Neuronal stem cell (in vitro differentiated cells): ENCODE measurements around the gene ECHS1.
A peak's percentile ranks its signal among the peaks of the same experiment; 100 is the strongest.

Experiments
- DNase-seq: peaks from one replicate; pipeline ENCODE4 v3.0.0-alpha.2; 2013; ENCODE audit warnings: low spot score
- H2AFZ ChIP-seq: one replicate; pipeline ENCODE4 v1.6.1; 2013; ENCODE audit warnings: mild to moderate bottlenecking, low read length, inconsistent platforms
- H2AK5ac ChIP-seq: 2 replicates; pipeline ENCODE4 v1.6.1; 2013; ENCODE audit warnings: low read depth, mild to moderate bottlenecking, inconsistent platforms, low read length, moderate library complexity, mixed read lengths
- H2BK120ac ChIP-seq: 2 replicates; pipeline ENCODE4 v1.6.1; 2013; ENCODE audit warnings: low read depth, mild to moderate bottlenecking, inconsistent platforms, low read length, moderate library complexity, mixed read lengths
- H2BK12ac ChIP-seq: one replicate; pipeline ENCODE4 v1.6.1; 2013; ENCODE audit warnings: low read length, inconsistent platforms
- H2BK15ac ChIP-seq: 2 replicates; pipeline ENCODE4 v1.6.1; 2013; ENCODE audit warnings: mild to moderate bottlenecking, low read length, inconsistent platforms, mixed read lengths
- H2BK5ac ChIP-seq: one replicate; pipeline ENCODE4 v1.6.1; 2013; ENCODE audit warnings: inconsistent platforms, mild to moderate bottlenecking, low read length, moderate library complexity
- H3K14ac ChIP-seq: one replicate; pipeline ENCODE4 v1.6.1; 2013; ENCODE audit warnings: low read length, inconsistent platforms
- H3K18ac ChIP-seq: 2 replicates; pipeline ENCODE4 v1.6.1; 2013; ENCODE audit warnings: low read length, inconsistent platforms
- H3K23ac ChIP-seq: 2 replicates; pipeline ENCODE4 v1.6.1; 2013; ENCODE audit warnings: low read depth, mild to moderate bottlenecking, mixed read lengths, low read length, inconsistent platforms; ENCODE audit not compliant: poor library complexity
- H3K27ac ChIP-seq: replicated peaks from 3 replicates; pipeline ENCODE4 v1.5.1; 2013; ENCODE audit warnings: low read length, inconsistent platforms
- H3K27me3 ChIP-seq, 3 experiments: 2 replicates each; pipeline ENCODE4 v1.6.1; 2013; ENCODE audit warnings: low read length in 3 of 3, mild to moderate bottlenecking in 2 of 3, inconsistent platforms in 1 of 3, low read depth in 1 of 3, mixed read lengths in 1 of 3, moderate library complexity in 1 of 3; ENCODE audit not compliant: control insufficient read depth in 3 of 3, insufficient read depth in 3 of 3
- H3K36me3 ChIP-seq, 2 donors: replicated peaks in 1 of 2; 2 replicates each; pipeline ENCODE4 v1.6.1; 2013; ENCODE audit warnings: low read length in 2 of 2; ENCODE audit not compliant: control insufficient read depth in 2 of 2, insufficient read depth in 2 of 2
- H3K4ac ChIP-seq: 2 replicates; pipeline ENCODE4 v1.6.1; 2013; ENCODE audit warnings: inconsistent platforms, mild to moderate bottlenecking, low read length, moderate library complexity
- H3K4me1 ChIP-seq, 2 donors: 1 replicate in 1 of 2; 2 replicates in 1 of 2; pipeline ENCODE4 v1.6.1; 2013; ENCODE audit warnings: low read length in 2 of 2, low read depth in 1 of 2; ENCODE audit not compliant: control insufficient read depth in 2 of 2, insufficient read depth in 1 of 2
- H3K4me2 ChIP-seq: one replicate; pipeline ENCODE4 v1.6.1; 2013; ENCODE audit warnings: mild to moderate bottlenecking, low read length, inconsistent platforms; ENCODE audit not compliant: insufficient read depth, poor library complexity, severe bottlenecking
- H3K4me3 ChIP-seq, 2 donors: 2 replicates each; pipeline ENCODE4 v1.5.1; 2013; ENCODE audit warnings: low read length in 2 of 2, mild to moderate bottlenecking in 2 of 2, inconsistent platforms in 1 of 2, moderate library complexity in 1 of 2
- H3K79me1 ChIP-seq: one replicate; pipeline ENCODE4 v1.6.1; 2013; ENCODE audit warnings: low read depth, mild to moderate bottlenecking, inconsistent platforms, low read length, moderate library complexity
- H3K9ac ChIP-seq: one replicate; pipeline ENCODE4 v1.6.1; 2013; ENCODE audit warnings: mild to moderate bottlenecking, low read depth, low read length, inconsistent platforms; ENCODE audit not compliant: poor library complexity
- H3K9me3 ChIP-seq, 2 donors: replicated peaks in 1 of 2; 2 replicates each; pipeline versions ENCODE3 to v1.6.1; 2013; ENCODE audit warnings: low read length in 2 of 2, mild to moderate bottlenecking in 2 of 2, inconsistent platforms in 1 of 2, low read depth in 1 of 2, mixed read lengths in 1 of 2, moderate library complexity in 1 of 2; ENCODE audit not compliant: control insufficient read depth in 2 of 2, insufficient read depth in 1 of 2
- H4K8ac ChIP-seq: one replicate; pipeline ENCODE4 v1.6.1; 2013; ENCODE audit warnings: low read depth, mild to moderate bottlenecking, inconsistent platforms, low read length, moderate library complexity
- H4K91ac ChIP-seq: one replicate; pipeline ENCODE4 v1.6.1; 2013; ENCODE audit warnings: low read length, low read depth, mild to moderate bottlenecking, inconsistent platforms; ENCODE audit not compliant: poor library complexity
- WGBS, 2 donors: extraction: QIAGEN DNeasy Blood & Tissue Kit; methylation state at CpG; one replicate each; pipeline ENCODE4 v1.1.7; 2013; ENCODE audit warnings: missing lambda C conversion rate in 2 of 2, mixed read lengths in 1 of 2; ENCODE audit not compliant: insufficient read length in 2 of 2, insufficient replicate concordance in 1 of 2; ENCODE audit errors: extremely low coverage in 2 of 2; 5-methylcytosine and 5-hydroxymethylcytosine counted together

Gene ECHS1

DNA sequence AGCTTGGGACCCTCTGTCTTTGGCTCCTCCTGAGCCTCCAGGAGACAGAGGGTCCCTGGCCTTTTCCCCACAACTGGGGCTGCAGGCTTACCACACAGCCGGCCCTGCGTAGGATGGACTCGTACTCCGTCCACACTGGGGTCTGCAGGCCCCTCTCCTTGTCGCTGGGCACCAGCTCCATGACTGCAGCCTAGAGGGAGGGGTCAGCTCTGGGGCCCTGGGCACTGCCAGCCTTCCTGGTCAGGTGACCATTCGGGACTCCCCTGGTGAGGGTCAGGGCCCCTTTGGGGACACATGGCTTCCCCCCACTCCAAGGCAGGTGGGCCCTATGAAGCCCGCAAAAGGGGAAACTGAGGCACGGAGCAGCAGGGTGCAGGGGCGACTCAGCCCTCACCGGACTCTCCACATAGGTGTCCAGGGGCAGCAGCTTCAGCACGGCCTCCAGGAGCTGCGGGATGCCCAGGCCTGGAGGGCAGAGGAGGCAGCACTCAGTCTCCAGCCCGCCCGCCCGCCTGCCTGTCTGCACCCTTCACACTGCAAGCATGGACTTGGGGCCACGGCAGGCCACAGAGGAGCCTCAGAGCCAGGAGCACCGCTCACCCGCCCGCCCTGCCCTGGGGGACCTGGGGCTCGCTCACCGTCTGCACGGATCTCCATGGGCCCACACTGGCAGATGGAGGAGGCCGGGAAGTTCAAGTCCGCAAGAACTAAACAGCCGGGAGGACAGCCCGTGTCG lies 16.4 kb downstream of the ECHS1 start:
- no CpG with 5 or more reads among the region's 27 CpGs for WGBS, 2 donors
- no peak for DNase-seq
- no peak overlapping the region for H3K27ac ChIP-seq

DNA sequence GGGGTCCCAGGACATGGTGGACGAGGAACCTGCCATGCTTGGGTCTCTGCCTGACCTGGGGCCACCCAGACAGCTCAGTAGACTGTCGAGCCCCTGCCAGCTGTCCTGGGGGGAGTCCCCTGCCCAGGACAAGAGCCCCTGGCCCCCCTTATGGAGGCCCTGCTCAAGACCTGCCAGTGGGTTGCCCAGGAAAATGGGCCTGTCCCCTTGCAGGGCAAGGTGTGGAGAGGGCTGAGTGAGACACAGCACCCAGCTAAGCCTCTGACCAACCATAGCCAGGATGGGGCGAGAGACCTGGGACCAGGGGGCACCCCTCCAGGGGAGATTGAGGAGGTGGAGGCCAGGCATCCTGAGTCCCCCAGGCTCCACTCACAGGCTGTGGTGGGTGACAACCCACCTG lies 17.2 kb downstream of the ECHS1 start:
- Histone ChIP-seq H3K79me1 (peaks cover 9% of the 10 kb centered on the region), H3K27me3 (peaks cover 0 to 2% (median 0%) of the 10 kb centered on the region in 3 experiments), H2BK120ac (no peak overlapping the region), H4K91ac (no peak overlapping the region), H3K4ac (no peak overlapping the region), H4K8ac (peak overlapping the region; percentile 65), H3K36me3 (peaks cover 0 to 4% of the 10 kb centered on the region in 2 donors), H3K4me1 (peaks cover 0 to 6% of the 10 kb centered on the region in 2 donors), H3K9ac (peak overlapping the region; percentile 70), H2AFZ (no peak overlapping the region), H3K27ac (no peak overlapping the region), H3K23ac (no peak overlapping the region), H2BK5ac (no peak overlapping the region), H2BK15ac (no peak overlapping the region), H2AK5ac (no peak overlapping the region), H2BK12ac (no peak overlapping the region), H3K18ac (no peak overlapping the region), H3K4me3 (no peak overlapping the region), H3K14ac (peak overlapping the region; percentile 38), H3K9me3 (no peaks in the 10 kb centered on the region), H3K4me2 (no peak overlapping the region)
- no CpG with 5 or more reads among the region's 3 CpGs for WGBS, 2 donors
- DNase-seq: no peak

More for the DNA sequence above, 16.4 kb downstream of the ECHS1 start:
- Histone ChIP-seq H3K4me2 (peak overlapping the region; percentile 91), H3K4me3 (peak overlapping the region; percentile 61 to 91), H3K23ac (peak overlapping the region; percentile 99), H2BK120ac (peak overlapping the region; percentile 72), H3K9ac (peak overlapping the region; percentile 95), H2BK5ac (peak overlapping the region; percentile 66), H2BK15ac (peak overlapping the region; percentile 89), H3K9me3 (peaks cover 0 to 6% of the 10 kb centered on the region in 2 donors), H2AK5ac (peak overlapping the region; percentile 98), H4K91ac (no peak overlapping the region), H3K79me1 (peaks cover 9% of the 10 kb centered on the region), H3K27me3 (peaks cover 0 to 2% (median 0%) of the 10 kb centered on the region in 3 experiments), H2AFZ (peak overlapping the region; percentile 84), H3K4me1 (peaks cover 0 to 6% of the 10 kb centered on the region in 2 donors), H3K36me3 (peaks cover 4 to 5% of the 10 kb centered on the region in 2 donors), H3K14ac (peak overlapping the region; percentile 84), H3K4ac (peak overlapping the region; percentile 2), H2BK12ac (peak overlapping the region; percentile 58), H3K18ac (peak overlapping the region; percentile 97), H4K8ac (no peak overlapping the region)

DNA sequence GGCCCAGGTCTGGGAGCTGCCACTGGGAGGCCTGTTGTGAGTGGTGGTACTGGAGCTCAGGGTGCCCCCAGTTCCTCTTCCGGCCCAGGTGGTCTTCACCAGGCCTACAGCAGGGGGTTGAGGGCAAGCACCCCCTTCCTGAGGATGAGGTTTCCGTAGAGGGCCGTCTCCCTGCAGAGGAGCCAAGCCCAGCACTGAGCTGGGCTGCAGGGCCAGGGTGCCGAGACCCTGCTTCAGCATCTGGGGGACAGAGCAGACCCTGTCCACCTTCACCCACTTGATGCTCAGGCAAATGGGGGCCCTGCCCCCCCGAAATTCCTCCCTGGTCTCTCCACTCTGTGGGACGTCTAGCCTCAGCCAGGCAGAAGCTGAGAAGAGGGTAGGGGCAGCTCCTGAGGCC lies 17.9 kb downstream of the ECHS1 start:
- no peak overlapping the region for H2AFZ ChIP-seq
- H3K14ac ChIP-seq: no peak overlapping the region
- no peak overlapping the region for H2BK15ac ChIP-seq
- peaks cover 0 to 4% of the 10 kb centered on the region in 2 donors for H3K36me3 ChIP-seq
- H3K23ac ChIP-seq: no peak overlapping the region
- H3K27ac ChIP-seq: no peak overlapping the region
- H3K9me3 ChIP-seq: no peaks in the 10 kb centered on the region
- no peak overlapping the region for H4K91ac ChIP-seq
- DNase-seq: no peak
- H4K8ac ChIP-seq: no peak overlapping the region
- no peak overlapping the region for H3K4me2 ChIP-seq
- WGBS, 2 donors: no CpG with 5 or more reads among the region's 6 CpGs
- no peak overlapping the region for H2AK5ac ChIP-seq
- H3K27me3 ChIP-seq: peaks cover 0 to 2% (median 0%) of the 10 kb centered on the region in 3 experiments
- H3K18ac ChIP-seq: no peak overlapping the region
- peaks cover 13% of the 10 kb centered on the region for H3K79me1 ChIP-seq
- H2BK12ac ChIP-seq: no peak overlapping the region
- H2BK120ac ChIP-seq: no peak overlapping the region
- no peak overlapping the region for H2BK5ac ChIP-seq
- H3K9ac ChIP-seq: no peak overlapping the region
- peaks cover 0 to 6% of the 10 kb centered on the region in 2 donors for H3K4me1 ChIP-seq
- H3K4ac ChIP-seq: no peak overlapping the region
- no peak overlapping the region for H3K4me3 ChIP-seq

DNA sequence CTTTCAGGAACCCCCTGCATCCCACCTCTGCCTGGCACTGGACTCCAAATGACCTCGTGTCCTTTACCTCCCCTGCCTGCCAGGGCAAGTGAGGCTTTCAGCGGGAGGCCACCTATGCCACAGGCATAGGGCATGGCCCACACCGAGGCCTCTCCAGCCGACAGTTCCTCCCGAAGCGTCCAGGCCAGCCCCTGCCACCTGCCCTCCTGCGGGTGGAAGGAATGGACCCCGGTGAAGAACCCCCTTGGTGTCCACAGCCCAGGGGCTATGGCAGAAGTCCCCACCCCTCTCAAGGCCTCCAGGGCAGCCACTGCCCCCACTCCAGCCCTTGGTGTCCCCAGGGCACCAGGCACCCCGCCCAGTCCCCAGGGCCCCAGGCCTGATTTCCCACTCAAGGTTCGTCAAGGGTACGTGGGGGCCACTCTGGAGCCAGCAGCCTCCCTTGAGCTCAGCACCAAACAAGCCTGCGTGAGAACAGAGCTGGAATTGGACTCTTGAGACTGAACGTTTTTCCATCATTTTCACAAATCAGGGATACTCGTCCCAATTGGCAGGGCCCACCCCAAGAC lies 18.4 kb downstream of the ECHS1 start:
- no peak overlapping the region for H2BK15ac ChIP-seq
- H2BK120ac ChIP-seq: no peak overlapping the region
- peaks cover 13% of the 10 kb centered on the region for H3K79me1 ChIP-seq
- no peak overlapping the region for H4K91ac ChIP-seq
- H2AK5ac ChIP-seq: no peak overlapping the region
- peaks cover 0 to 2% (median 0%) of the 10 kb centered on the region in 3 experiments for H3K27me3 ChIP-seq
- no peak for DNase-seq
- H3K36me3 ChIP-seq: peaks cover 0 to 4% of the 10 kb centered on the region in 2 donors
- no peak overlapping the region for H3K4me3 ChIP-seq
- no peak overlapping the region for H4K8ac ChIP-seq
- no peak overlapping the region for H2BK12ac ChIP-seq
- H3K27ac ChIP-seq: no peak overlapping the region
- no peak overlapping the region for H3K4me2 ChIP-seq
- H3K9me3 ChIP-seq: peaks cover 0 to 2% of the 10 kb centered on the region in 2 donors
- no peak overlapping the region for H3K9ac ChIP-seq
- no peak overlapping the region for H2AFZ ChIP-seq
- H3K23ac ChIP-seq: no peak overlapping the region
- peak overlapping the region; percentile 56 for H3K14ac ChIP-seq
- H3K18ac ChIP-seq: no peak overlapping the region
- H3K4ac ChIP-seq: no peak overlapping the region
- no CpG with 5 or more reads among the region's 14 CpGs for WGBS, 2 donors
- peaks cover 0 to 6% of the 10 kb centered on the region in 2 donors for H3K4me1 ChIP-seq
- H2BK5ac ChIP-seq: no peak overlapping the region
